ENCODE measurements around the gene CCDC187.

DNA sequence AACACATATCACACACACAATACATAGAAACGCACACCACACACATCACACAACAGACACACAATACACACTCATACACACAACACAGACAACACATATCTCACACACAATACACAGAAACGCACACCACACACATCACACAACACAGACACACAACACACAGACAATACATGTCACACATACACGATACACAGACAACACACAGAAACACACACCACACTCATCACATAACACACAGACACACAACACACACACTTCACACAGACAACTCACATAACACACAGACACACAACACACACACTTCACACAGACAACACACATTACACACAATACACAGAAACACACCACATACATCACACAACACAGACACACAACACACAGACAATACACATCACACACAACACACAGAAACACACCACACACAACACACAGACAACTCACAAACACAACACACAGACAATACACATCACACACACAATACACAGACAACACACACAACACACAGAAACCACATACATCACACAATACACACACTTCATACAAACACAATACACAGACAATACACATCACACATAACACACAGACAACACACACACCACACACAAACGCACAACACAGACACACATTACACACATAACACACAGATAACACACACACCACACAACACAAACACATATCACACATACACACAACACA lies 4.3 kb upstream of the CCDC187 start:
- TF ChIP-seq, protein P1, sequence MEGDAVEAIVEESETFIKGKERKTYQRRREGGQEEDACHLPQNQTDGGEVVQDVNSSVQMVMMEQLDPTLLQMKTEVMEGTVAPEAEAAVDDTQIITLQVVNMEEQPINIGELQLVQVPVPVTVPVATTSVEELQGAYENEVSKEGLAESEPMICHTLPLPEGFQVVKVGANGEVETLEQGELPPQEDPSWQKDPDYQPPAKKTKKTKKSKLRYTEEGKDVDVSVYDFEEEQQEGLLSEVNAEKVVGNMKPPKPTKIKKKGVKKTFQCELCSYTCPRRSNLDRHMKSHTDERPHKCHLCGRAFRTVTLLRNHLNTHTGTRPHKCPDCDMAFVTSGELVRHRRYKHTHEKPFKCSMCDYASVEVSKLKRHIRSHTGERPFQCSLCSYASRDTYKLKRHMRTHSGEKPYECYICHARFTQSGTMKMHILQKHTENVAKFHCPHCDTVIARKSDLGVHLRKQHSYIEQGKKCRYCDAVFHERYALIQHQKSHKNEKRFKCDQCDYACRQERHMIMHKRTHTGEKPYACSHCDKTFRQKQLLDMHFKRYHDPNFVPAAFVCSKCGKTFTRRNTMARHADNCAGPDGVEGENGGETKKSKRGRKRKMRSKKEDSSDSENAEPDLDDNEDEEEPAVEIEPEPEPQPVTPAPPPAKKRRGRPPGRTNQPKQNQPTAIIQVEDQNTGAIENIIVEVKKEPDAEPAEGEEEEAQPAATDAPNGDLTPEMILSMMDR (IDR thresholded peaks at IDR 0.05), result no peak
- TF ChIP-seq POLR2A (IDR thresholded peaks at IDR 0.05), result no peak

Data from uterus (tissue), 2 donors.